SHP77 treated with DMSO at 0.1 percent for 48 hours (cell line): Measurements from ENCODE around the gene PPEF1.
"Not testable (repeated sequence)": the region's sequence is repeated elsewhere in the genome, so short reads cannot be mapped to it uniquely, and the experiment has no call there.

ENCODE experiments used
- DNase-seq: peaks from one replicate; lab custom pipeline; 2025; lab: John Stamatoyannopoulos, UW

Gene PPEF1

DNA sequence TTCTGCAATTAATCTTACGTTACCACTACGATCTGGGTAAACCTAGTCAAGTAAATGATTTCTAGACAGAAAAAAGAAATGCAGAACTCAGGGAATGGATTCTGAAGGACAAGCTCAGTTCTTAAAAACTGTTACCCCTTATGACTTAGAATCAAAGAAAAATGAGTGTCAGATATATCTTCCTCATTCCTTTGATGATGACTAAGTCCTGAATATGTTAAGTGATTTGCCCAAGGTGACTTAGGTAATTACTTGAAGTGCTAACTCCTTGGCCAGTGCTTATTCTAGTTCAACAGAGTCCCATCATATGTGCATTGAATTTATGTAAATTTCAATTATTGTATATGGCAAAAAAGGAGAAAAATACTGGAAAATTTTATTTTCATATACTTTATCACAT, 92.5 kb downstream of the PPEF1 start:
- DNase-seq = no peak

DNA sequence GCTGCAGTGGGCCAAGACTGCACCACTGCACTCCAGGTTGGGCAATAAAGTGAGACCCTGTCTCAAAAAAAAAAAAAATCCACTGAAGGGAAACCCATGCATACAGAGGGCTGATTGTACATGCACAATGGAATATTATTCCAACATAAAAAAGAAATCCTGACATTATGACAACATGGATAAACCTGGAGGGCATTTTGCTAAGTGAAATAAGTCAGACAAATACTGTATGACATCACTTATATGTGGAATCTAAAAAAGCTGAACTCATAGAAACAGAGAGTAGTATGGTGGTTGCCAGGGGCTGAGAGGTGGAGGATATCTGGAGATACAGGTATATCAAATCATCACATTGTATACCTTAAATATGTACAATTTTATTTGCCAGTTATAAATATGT, 102.2 kb downstream of the PPEF1 start:
- DNase-seq = no peak

DNA sequence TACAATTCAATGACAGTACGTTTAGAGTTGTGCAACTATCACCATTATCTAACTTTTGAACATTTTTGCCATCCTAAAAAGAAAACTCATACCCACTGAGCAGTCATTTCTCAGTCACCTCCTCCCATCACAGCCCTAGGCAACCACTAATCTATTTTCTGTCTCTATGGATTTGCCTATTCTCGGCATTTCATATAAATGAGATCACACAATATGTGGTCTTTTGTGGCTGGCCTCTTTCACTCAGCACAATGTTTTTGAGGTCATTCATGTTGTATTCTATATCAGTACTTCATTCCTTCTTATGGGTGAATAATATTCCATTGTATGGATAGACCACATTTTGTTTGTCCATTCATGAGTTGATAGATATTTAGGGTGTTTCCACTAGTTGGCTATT, 103.0 kb downstream of the PPEF1 start:
- DNase-seq = no peak

DNA sequence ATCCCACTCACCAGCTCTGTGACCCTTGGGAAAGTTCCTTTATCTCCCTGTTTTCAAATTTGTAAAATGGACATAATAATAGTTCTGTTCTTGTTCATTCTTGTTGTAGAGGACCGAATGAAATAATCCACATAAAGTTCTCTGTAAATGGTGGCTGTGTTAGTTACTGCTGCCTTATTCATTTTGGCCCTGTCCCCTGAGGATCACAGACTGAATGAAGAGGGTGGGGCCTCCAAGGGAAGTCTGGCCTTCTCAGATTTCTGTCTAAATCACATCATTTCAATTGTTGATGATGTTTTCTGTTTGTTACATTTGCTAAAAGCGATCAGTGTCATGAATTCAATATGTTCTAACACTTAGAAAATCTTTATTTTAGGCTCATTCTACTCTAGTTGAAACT, 117.9 kb downstream of the PPEF1 start:
- DNase-seq = no peak

DNA sequence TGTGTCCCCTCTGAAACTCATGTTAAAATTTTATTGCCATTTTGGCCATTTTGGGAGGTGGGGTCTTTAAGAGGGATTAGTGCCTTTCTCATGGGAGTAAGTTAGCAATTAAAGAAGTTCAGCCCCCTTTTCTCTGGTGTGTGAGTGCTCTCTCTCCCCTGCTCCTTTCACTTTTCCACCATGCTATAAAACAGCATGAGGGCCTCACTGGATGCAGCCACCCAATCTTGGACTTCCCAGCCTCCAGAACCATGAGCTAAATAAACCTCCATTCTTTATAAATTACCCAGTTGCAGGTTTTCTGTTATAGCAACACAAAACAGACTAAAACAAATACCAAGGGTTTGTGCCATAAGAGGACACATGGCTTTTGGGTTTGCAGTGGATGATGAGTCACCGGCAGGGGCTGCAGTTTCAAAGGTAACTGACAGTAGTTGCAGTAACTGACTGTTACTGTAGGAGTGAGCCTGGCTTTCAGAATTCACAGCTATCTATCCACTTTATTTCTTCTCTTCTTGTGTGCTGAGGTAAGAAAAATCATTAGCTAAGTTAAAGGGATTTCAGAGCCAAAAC, 121.5 kb downstream of the PPEF1 start:
- DNase-seq = no peak

DNA sequence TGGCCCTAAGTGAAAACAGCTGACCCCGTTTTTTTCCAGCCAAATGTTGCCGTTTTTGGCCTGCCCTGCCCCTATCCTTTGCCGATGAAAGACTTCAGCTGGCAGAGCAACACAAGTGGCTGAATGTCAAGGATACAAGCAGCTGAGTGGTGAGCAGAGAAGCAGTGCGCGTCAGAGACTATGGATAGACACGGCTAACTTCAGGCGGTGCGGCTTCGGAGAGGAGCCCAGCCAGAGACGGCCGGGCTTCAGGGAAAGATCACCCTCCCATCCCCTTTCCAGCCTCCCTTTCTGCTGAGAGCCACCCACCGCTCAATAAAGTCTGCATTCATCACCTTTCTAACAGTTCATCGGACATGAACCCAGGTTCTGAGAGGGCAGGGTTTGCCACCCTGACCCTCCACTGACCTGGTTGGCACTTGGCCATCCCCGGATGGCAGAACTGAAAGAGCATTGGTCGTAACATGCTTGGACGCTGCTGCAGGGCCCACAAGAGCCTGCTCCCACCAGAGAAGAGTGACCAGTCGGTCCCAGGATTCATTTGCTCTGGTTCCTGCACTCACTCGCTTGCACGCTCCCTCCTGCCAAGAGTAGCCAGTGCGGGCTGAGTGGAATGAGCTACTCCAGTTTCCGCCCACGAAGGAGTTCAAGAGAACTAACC, 125.8 kb downstream of the PPEF1 start:
- no peak for DNase-seq

DNA sequence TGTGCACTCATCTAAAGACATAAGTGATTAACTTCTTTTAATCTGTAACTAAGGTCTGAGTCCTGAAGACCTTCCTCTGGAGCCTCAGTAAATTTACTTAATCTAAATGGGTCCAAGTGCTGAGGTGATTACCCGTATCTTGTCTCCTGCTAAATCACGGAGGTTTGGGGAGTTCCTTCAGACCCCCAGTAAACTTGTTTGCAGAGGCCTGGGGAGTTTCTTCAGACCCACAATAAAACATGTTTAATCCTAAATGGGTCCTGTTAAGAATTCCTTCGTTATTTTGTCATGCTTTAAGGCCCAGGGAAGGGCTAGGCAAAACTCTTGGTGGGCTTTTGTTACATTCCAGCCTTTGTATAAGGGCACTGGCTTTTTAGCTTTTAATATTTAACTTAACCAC, 140.5 kb downstream of the PPEF1 start:
- not testable (repeated sequence) for DNase-seq

DNA sequence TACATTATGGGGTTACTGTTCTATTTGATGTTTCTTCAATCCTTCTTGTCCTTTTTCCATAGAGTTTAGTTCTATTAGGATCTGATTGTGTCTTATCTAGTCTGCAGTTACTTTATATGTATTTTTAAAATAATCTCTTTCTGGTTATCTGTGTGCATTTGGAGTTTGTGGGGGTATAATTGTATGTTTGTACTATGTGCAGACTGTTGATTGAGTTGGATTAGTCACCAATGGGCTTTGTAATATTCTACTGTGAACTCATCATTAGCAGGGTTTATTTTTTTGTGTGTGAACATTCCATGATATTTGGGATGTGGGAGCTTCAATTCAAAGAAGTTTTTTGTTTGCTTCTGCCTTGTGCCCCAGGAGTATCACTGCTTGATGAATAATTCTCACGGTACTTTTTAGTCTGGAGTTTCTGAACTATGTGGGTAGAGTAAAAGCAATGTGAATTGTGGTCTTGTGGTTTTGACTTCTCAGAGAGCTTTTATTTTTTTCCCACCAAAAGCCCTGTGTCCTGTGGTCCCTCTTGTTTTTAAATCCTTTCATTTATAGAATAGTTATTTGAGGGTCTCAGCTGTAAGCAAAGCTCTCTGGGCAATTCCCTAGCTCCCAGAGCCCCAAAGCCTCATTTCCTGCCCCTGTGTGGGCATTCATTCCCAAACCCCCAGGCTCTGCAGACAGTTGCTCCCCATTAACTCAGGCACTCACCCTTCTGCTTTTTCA, 148.6 kb downstream of the PPEF1 start:
- DNase-seq = no peak

DNA sequence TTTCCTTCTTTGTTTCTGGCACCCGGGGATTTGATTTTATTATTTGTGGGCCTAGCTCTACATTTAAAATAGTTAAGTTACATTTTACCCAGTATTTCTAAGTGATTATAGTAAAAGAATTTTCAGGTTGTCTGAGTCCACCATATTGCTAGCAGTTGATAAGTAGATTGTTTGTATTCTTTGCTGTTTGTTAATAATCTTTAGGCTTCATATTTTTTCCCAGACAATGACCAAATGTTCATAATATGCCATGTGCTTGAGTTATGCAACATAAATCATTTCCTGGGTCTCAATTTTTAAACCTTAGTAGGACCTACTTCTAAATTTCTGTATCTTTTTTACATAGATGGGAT, 149.2 kb downstream of the PPEF1 start:
- DNase-seq = no peak

DNA sequence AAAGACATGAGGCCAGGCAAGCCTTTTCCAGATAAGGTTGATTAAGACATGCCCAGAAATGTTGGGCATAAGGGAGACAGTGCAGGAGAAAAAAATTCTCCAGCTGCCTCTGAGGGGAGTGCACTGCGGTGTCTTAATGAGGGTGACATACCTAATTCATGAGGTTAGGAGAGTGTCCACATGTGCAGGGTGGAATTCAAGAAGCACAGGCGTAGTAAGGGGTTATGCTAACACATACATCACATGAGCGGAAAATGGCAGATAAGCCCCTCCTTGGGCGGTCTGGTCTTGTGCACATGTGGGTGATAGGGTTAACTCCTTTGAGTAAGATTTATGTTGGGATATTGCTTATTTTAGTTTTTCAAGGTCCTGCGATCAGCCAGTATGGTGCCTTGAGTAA, 154.1 kb downstream of the PPEF1 start:
- DNase-seq = no peak

DNA sequence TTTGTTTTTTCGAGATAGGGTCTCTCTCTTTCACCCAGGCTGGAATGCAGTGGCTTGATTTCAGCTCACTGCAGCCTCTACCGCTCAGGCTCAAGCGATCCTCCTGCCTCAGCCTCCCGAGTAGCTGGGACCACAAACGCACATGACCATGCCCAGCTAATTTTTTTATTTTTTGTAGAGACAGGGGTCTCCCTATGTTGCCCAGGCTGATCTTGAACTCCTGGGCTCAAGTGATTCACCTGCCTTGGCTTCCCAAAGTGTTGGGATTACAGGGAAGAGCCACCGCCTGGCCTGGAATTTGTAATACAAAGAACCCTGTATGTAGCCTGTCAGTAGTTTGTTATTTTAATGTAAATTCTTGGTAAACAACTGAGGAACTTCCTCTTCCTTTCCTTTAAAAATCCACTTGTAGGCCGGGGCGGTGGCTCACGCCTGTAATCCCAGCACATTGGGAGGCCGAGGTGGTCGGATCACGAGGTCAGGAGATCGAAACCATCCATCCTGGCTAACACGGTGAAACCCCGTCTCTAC, 157.0 kb downstream of the PPEF1 start:
- DNase-seq = no peak

DNA sequence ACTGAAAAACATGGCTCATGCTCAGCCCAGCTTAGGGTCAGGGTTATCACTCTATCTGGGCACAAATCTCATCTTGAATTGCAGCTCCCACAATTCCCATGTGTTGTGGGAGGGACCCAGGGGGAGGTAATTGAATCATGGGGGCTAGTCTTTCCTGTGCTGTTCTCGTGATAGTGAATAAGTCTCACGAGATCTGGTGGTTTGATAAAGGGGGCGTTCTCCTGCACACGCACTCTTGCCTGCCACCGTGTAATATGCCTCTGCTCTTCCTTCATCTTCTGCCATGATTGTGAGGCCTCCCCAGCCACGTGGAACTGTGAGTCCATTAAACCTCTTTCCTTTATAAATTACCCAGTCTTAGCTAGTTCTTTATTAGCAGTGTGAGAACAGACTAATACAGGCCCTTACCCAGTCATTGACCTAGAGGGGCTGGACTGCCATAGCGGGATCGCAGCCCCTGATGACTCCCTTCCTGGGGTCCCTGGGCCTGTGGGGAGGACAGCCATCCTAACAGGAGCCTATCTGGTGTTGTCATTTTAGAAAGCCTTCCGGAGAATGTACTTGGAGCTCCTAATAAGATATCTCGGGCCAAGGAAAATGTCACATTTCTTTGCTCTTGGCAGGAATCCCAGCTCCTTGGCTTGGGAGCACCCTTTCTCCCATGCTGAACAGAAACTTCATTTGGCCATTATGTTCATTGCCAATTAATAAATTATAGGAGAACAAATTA, 163.9 kb downstream of the PPEF1 start:
- DNase-seq = no peak

DNA sequence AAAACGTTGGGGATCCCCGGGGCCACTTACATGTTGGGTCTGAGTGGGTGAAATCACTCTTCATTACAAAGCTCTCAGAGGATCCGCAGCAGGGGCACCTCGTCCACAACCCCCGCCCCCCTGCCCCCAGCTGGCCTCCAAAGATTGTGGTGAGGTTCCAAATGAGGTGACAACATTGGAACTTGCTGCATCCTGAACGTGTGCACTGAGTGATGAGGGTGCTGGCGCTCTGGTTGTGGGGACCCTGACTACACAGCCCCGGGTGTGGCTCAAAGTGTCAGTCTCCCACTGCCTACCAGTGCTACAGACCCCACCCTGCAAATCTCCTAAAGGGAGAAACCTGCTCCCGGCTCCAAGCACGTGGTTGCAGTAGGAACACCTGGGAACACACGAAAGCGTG, 164.5 kb downstream of the PPEF1 start:
- DNase-seq = no peak

DNA sequence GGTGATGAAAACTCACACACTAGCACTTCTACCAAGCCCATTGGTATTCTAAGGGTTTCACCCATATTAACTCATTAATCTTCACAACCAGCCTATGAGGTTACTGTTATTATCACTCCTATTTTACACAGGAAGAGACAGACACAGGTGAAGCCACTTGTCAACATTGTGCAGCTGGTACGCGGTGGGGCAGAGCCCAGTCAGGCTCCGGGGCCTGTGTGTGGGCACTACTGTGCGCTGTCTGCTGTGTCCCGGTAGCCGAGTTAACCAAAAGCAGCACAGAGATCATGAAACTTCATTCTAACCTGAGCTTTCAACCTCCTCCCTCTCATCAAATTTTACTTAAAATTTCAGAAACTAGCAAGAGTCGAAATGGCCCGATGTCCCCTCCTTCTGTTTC, 165.2 kb downstream of the PPEF1 start:
- no peak for DNase-seq

DNA sequence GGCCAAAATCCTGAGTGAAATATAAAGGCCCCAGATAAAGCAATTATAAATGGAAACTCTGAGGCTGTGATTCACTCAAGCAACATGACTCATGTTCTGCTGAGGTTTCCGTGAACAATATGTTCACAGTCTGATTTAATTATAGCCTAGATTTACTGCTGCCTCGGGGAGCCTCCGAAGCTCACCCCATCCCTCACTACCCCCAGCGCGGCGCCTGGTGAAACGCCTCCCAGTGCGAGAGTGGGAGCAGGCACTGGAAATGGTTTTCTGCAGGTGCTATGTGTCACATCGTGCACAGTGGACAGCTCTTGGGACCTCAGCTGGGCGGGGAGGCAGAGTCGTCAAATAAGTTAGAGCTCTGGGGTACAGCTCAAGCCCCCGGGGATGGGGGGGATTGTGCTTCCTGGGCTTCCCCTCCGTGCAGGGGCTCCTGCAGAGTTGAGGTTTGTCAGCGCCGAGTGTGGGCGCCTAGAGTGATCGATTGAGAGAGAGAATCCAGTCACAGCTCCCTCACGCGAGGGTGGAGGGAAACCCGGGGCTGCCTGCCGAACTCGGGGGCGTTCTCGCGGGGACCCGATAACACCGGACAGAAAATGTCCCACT, 165.8 kb downstream of the PPEF1 start:
- no peak for DNase-seq

DNA sequence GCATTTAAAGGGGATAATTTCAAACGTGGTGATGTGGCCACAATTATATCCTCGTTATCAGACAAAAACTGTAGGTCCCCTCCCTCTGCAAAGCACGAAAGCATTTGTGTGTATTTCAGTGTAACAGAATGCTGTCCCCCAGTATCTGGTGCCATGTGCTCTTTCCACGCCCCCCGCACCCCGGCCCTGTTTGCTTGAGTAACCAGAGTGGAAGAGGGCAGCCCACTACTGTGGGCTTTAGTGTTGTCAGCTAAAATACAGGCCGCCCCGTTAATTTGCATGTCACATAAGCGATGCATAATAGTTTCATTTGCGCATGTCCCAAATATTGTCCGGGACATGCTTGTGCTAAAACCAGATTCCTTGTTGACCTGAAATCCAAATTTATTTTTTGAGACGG, 166.4 kb downstream of the PPEF1 start:
- no peak for DNase-seq

DNA sequence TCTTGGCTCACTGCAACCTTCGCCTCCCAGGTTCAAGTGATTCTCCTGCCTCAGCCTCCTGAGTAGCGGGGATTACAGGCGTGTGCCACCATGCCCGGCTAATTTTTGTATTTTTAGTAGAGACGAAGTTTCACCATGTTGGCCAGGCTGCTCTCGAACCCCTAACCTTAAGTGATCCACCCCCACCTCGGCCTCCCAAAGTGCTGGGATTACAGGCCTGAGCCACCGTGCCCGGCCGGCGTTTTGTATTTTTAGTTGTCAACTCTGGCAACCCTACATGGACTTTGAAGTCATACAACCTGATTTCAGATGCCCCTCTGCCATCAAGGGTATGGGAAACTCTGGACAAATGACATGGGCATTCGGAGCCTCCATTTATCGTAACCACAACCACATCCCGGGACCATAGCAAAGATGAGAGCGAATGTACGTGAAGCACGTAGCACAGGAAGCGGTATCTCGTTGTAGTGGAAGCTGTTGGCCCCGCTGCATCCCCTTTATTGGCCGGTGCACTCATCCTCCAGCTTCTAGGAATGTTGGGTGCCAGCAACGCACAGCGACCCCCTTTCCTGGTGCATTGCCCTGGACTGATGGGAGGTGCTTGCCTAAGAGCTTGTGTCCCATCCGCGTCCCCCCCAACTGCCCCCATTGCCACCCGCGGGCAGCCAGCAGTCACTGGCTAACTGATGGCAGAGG, 167.3 kb downstream of the PPEF1 start:
- DNase-seq = no peak

DNA sequence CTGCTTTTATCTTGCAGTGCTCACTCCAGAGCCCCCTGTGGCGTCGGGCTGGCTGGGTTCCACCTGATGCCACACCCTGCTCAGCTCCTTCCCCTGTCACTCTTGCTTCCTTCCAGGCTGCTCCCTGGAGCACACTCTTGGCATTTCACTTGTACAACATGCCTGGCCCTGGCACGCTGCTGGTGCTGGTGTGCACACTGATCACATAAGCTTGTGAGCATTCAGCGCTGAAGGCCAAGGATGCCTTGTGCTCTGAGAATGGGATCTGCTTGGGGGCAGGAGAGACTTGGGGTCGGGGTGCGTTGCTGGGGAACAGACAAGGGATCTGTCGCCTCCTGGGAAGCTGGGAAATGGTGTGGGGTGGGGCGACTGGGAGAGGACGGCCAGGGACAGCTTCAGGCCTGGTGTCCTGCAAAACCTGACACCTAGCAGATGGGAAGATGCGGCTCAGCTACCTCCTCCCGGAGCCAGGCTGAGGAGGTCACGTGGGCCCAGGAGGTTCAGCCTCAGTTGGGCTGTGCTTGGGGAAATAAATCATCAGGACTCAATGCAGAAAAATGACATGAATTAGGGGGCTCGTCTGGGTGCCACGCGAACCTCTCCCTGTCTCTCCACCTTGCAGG, 167.9 kb downstream of the PPEF1 start:
- no peak for DNase-seq

DNA sequence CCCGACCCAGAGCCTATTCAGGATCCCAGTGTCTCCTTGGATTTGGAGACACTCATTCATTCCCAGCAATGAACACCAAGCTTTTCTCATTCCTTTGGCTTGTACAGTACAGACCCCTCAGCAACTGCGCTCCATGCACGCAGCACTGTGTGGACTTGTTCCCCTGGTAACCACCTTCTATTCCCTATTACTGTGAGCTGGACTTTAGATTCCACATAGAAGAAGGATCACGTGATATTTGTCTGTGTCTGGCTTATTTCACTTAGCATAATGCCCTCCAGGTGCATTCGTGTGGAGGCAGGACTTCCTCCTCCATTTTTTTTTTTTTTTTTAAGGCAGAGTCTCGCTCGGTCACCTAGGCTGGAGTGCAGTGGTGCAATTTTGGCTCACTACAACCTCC, 170.0 kb downstream of the PPEF1 start:
- no peak for DNase-seq
